ENCODE results near the gene STAT5B.

GRCh38 chr17:42281571-42282096 lies 5.4 kb upstream of the STAT5B start:
- TF ChIP-seq POLR2A (IDR thresholded peaks at IDR 0.05; ENCODE audit: control extremely low read depth in 1 of 2, low read depth in 2 of 2, low read length in 2 of 2), result no peak
- TF ChIP-seq RFX5 (IDR thresholded peaks at IDR 0.05; ENCODE audit: borderline replicate concordance, low read depth, low read length), result no peak
- no peak for TF ChIP-seq CTCF (IDR thresholded peaks at IDR 0.05; ENCODE audit: control extremely low read depth in 1 of 3, insufficient read depth in 1 of 3, low read depth in 1 of 3, low read length in 3 of 3)
- no peak for TF ChIP-seq EP300 (IDR thresholded peaks at IDR 0.05; ENCODE audit: borderline replicate concordance in 1 of 2, low read depth in 2 of 2, low read length in 2 of 2)
- no peak for TF ChIP-seq BCL11A (IDR thresholded peaks at IDR 0.05; ENCODE audit: low read depth in 2 of 2, low read length in 2 of 2)
- TF ChIP-seq POLR2AphosphoS5 (IDR thresholded peaks at IDR 0.05; ENCODE audit: low read depth, low read length), result no peak
- TF ChIP-seq ZNF274 (IDR thresholded peaks at IDR 0.05; ENCODE audit: borderline replicate concordance, extremely low read depth, low read length), result no peak
- TF ChIP-seq, protein P1, sequence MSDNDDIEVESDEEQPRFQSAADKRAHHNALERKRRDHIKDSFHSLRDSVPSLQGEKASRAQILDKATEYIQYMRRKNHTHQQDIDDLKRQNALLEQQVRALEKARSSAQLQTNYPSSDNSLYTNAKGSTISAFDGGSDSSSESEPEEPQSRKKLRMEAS (IDR thresholded peaks at IDR 0.05), result no peak
- no peak for TF ChIP-seq JUN (IDR thresholded peaks at IDR 0.05; ENCODE audit: low read depth, low read length)
- no peak for TF ChIP-seq ATF3 (IDR thresholded peaks at IDR 0.05; ENCODE audit: insufficient read depth, low read depth, low read length)
- TF ChIP-seq BACH1 (IDR thresholded peaks at IDR 0.05; ENCODE audit: low read length), result no peak

All from H1 (cell line).